WTC11 (cell line): ENCODE results near the gene RNU2-1. TPM values are rescaled to one million over a fixed set of nuclear protein-coding genes. Genes with fewer than 3 reads are reported as not detected.

Source experiments
- ATAC-seq: fragments of 200-7000 bp; cut with Tn5 transposase; 2 replicates; pipeline ENCODE4 v1.10.0; 2021; ENCODE audit warnings: mild to moderate bottlenecking, moderate library complexity
- CTCF ChIA-PET: fragments of 300-600 bp; sonication (Branson Sonifier 250); formaldehyde crosslinking; loops from one replicate; lab custom pipeline; 2021; ENCODE audit warnings: antibody characterized with exemption; lab: Charles Lee
- POLR2A ChIA-PET: fragments of 350-600 bp; sonication (Branson Sonifier 250); formaldehyde crosslinking; loops from one replicate; lab custom pipeline; 2021; ENCODE audit warnings: antibody characterized with exemption; lab: Charles Lee
- DNase-seq: peaks from one replicate; pipeline ENCODE4 v3.0.0; 2021; ENCODE audit warnings: low spot score
- H3K27ac Mint-ChIP-seq: 2 replicates; pipeline ENCODE4 v1.8.0; 2021; ENCODE audit warnings: mixed read lengths
- H3K27me3 Mint-ChIP-seq: 2 replicates; pipeline ENCODE4 v1.8.0; 2021; ENCODE audit warnings: low read depth, mild to moderate bottlenecking, moderate library complexity, mixed read lengths
- H3K36me3 Mint-ChIP-seq: 2 replicates; pipeline ENCODE4 v1.8.0; 2021; ENCODE audit warnings: mixed read lengths
- H3K4me1 Mint-ChIP-seq: 2 replicates; pipeline ENCODE4 v1.8.0; 2022; ENCODE audit warnings: mixed read lengths
- H3K4me3 Mint-ChIP-seq: 2 replicates; pipeline ENCODE4 v1.8.0; 2021; ENCODE audit warnings: mild to moderate bottlenecking, moderate library complexity, mixed read lengths
- H3K9me3 Mint-ChIP-seq: 2 replicates; pipeline ENCODE4 v1.8.0; 2021; ENCODE audit warnings: mixed read lengths
- AFF4 ChIP-seq: sonication (generic); formaldehyde crosslinking; IDR thresholded peaks from 2 replicates; pipeline ENCODE4 v1.8.1; 2023; ENCODE audit warnings: mild to moderate bottlenecking, missing genetic modification reagents, borderline replicate concordance
- ATF6 ChIP-seq: sonication (generic); formaldehyde crosslinking; IDR thresholded peaks from 2 replicates; pipeline ENCODE4 v1.8.1; 2023; ENCODE audit warnings: mild to moderate bottlenecking, missing genetic modification reagents
- CREB1 ChIP-seq: sonication (generic); formaldehyde crosslinking; IDR thresholded peaks from 2 replicates; pipeline ENCODE4 v1.8.0; 2023; ENCODE audit warnings: mild to moderate bottlenecking, missing genetic modification reagents
- EMX1 ChIP-seq: fragments of 250-450 bp; sonication (Bioruptor Pico); IDR thresholded peaks from 2 replicates; pipeline ENCODE4 v1.8.0; 2021; ENCODE audit warnings: mild to moderate bottlenecking
- GABPB1 ChIP-seq: sonication (generic); formaldehyde crosslinking; IDR thresholded peaks from 2 replicates; pipeline ENCODE4 v1.8.1; 2023; ENCODE audit warnings: mild to moderate bottlenecking, missing genetic modification reagents
- GTF2I ChIP-seq: fragments of 250-450 bp; sonication (Bioruptor Pico); conservative IDR thresholded peaks from 2 replicates; pipeline ENCODE4 v1.4.0; 2021; ENCODE audit warnings: mild to moderate bottlenecking
- IRF2 ChIP-seq: sonication (generic); formaldehyde crosslinking; IDR thresholded peaks from 2 replicates; pipeline ENCODE4 v1.8.0; 2022; ENCODE audit warnings: low read depth, missing genetic modification reagents, borderline replicate concordance
- NFATC4 ChIP-seq: fragments of 250-450 bp; sonication (Bioruptor Pico); IDR thresholded peaks from 2 replicates; pipeline ENCODE4 v1.9.0; 2021; ENCODE audit warnings: mild to moderate bottlenecking
- NFE2L1 ChIP-seq: sonication (generic); formaldehyde crosslinking; IDR thresholded peaks from 2 replicates; pipeline ENCODE4 v1.8.1; 2023; ENCODE audit warnings: missing genetic modification reagents
- NFYB ChIP-seq: sonication (generic); formaldehyde crosslinking; conservative IDR thresholded peaks from 2 replicates; pipeline ENCODE4 v1.8.0; 2022; ENCODE audit warnings: low read depth, missing genetic modification reagents
- NR1H2 ChIP-seq: sonication (generic); formaldehyde crosslinking; IDR thresholded peaks from 2 replicates; pipeline ENCODE4 v1.9.0; 2021; ENCODE audit warnings: mild to moderate bottlenecking, moderate library complexity, missing genetic modification reagents
- PRDM15 ChIP-seq: sonication (generic); formaldehyde crosslinking; IDR thresholded peaks from 2 replicates; pipeline ENCODE4 v1.8.0; 2022; ENCODE audit warnings: missing genetic modification reagents
- PREB ChIP-seq: sonication (generic); formaldehyde crosslinking; IDR thresholded peaks from 2 replicates; pipeline ENCODE4 v1.8.1; 2022; ENCODE audit warnings: mild to moderate bottlenecking, missing genetic modification reagents, moderate library complexity, borderline replicate concordance
- RELA ChIP-seq: sonication (generic); formaldehyde crosslinking; IDR thresholded peaks from 2 replicates; pipeline ENCODE4 v1.8.1; 2022; ENCODE audit warnings: missing genetic modification reagents, mild to moderate bottlenecking, borderline replicate concordance
- TP53 ChIP-seq: sonication (generic); formaldehyde crosslinking; IDR thresholded peaks from 2 replicates; pipeline ENCODE4 v1.8.1; 2023; ENCODE audit warnings: mild to moderate bottlenecking, missing genetic modification reagents
- ZBTB43 ChIP-seq: sonication (generic); formaldehyde crosslinking; IDR thresholded peaks from 2 replicates; pipeline ENCODE4 v1.8.1; 2023; ENCODE audit warnings: mild to moderate bottlenecking, missing genetic modification reagents
- ZNF138 ChIP-seq: sonication (generic); formaldehyde crosslinking; conservative IDR thresholded peaks from 2 replicates; pipeline ENCODE4 v1.8.1; 2022; ENCODE audit warnings: mild to moderate bottlenecking, moderate library complexity, missing genetic modification reagents
- ZNF219 ChIP-seq: sonication (generic); formaldehyde crosslinking; IDR thresholded peaks from 2 replicates; pipeline ENCODE4 v1.8.0; 2023; ENCODE audit warnings: missing genetic modification reagents, mild to moderate bottlenecking, borderline replicate concordance
- total RNA-seq: library from RNA; stranded (reverse); gene quantifications from 3 replicates; pipeline ENCODE4 v1.2.3, GENCODE V29; 2021

RNU2-1 gene
- total RNA-seq, 1 experiment from 2014 or later, result 6,122 TPM

- POLR2A ChIA-PET, result interaction anchor here (0.8 kb wide), 1 partner anchor 99 kb away, joined by 4 read pairs; no protein-coding TSS in a partner anchor
- no peaks in the 10 kb centered on the region for H3K36me3 Mint-ChIP-seq
- DNase-seq (no peak), ATAC-seq (no peak)
- peaks cover 11% of the 10 kb centered on the region for H3K4me1 Mint-ChIP-seq
- no peak overlapping the region for H3K4me3 Mint-ChIP-seq
- TF ChIP-seq GABPB1 (CRISPR knock-in tag) (peak; percentile 51), AFF4 (no peak)
- CTCF ChIA-PET, result interaction anchor here (0.9 kb wide), 1 partner anchor 92 kb away, joined by 3 read pairs; the partner anchor contains the start of gene BRCA1
- no peaks in the 10 kb centered on the region for H3K27me3 Mint-ChIP-seq
- peak overlapping the region; percentile 65; the same call in 1 of the 2 replicates for H3K27ac Mint-ChIP-seq
- no peaks in the 10 kb centered on the region for H3K9me3 Mint-ChIP-seq
Measured at GRCh38 chr17:43216762-43217613, 16.8 kb downstream of the RNU2-1 start.

GRCh38 chr17:43216369-43216761, 17.4 kb downstream of the RNU2-1 start:
- H3K4me1 Mint-ChIP-seq, result peaks cover 11% of the 10 kb centered on the region
- no peak overlapping the region for H3K4me3 Mint-ChIP-seq
- ATAC-seq (no peak), DNase-seq (no peak)
- POLR2A ChIA-PET, result no interaction called here
- H3K27me3 Mint-ChIP-seq, result no peaks in the 10 kb centered on the region
- no peak overlapping the region for H3K27ac Mint-ChIP-seq
- CTCF ChIA-PET, result interaction anchor here (0.9 kb wide), 1 partner anchor 92 kb away, joined by 3 read pairs; the partner anchor contains the start of gene BRCA1
- TF ChIP-seq ZNF138 (CRISPR knock-in tag) (no peak), GABPB1 (CRISPR knock-in tag) (no peak), PRDM15 (CRISPR knock-in tag) (no peak), CREB1 (CRISPR knock-in tag) (no peak), TP53 (CRISPR knock-in tag) (no peak)
- no peaks in the 10 kb centered on the region for H3K9me3 Mint-ChIP-seq
- H3K36me3 Mint-ChIP-seq, result no peaks in the 10 kb centered on the region

- Mint-ChIP-seq H3K27me3 (no peaks in the 10 kb centered on the region), H3K4me3 (no peak overlapping the region), H3K36me3 (no peaks in the 10 kb centered on the region), H3K4me1 (peaks cover 20% of the 10 kb centered on the region), H3K9me3 (no peaks in the 10 kb centered on the region), H3K27ac (no peak overlapping the region)
- ChIA-PET CTCF (interaction anchor here (1.4 kb wide), 1 partner anchor 217 kb away, joined by 5 read pairs; the partner anchor contains the start of gene RPL27), POLR2A (no interaction called here)
- no peak for ATAC-seq
- no peak for DNase-seq
- no peak for TF ChIP-seq NFE2L1 (CRISPR knock-in tag)
- TF ChIP-seq ZBTB43 (CRISPR knock-in tag), result no peak
- no peak for TF ChIP-seq NR1H2 (CRISPR knock-in tag)
- TF ChIP-seq ZNF138 (CRISPR knock-in tag), result no peak
- no peak for TF ChIP-seq ATF6
- no peak for TF ChIP-seq IRF2 (CRISPR knock-in tag)
- no peak for TF ChIP-seq EMX1 (CRISPR knock-in tag)
- no peak for TF ChIP-seq ZNF219 (CRISPR knock-in tag)
- no peak for TF ChIP-seq RELA (CRISPR knock-in tag)
- no peak for TF ChIP-seq GTF2I
- TF ChIP-seq NFYB (CRISPR knock-in tag), result no peak
- TF ChIP-seq PREB, result no peak
- no peak for TF ChIP-seq NFATC4 (CRISPR knock-in tag)
Measured at GRCh38 chr17:43215341-43215740, 18.4 kb downstream of the RNU2-1 start.
